Nephron (organoid): ENCODE data around the gene LACRT.
"Not testable (repeated sequence)": the region's sequence is repeated elsewhere in the genome, so short reads cannot be mapped to it uniquely, and the experiment has no call there.

Source experiments
- H3K27ac Mint-ChIP-seq, 3 experiments: 2 replicates each; pipeline ENCODE4 v1.8.0; 2020; ENCODE audit warnings: mixed read lengths in 3 of 3, mild to moderate bottlenecking in 2 of 3, moderate library complexity in 1 of 3
- H3K27me3 Mint-ChIP-seq: 2 replicates; pipeline ENCODE4 v1.8.0; 2021; ENCODE audit warnings: low read depth, mild to moderate bottlenecking, moderate library complexity, mixed read lengths
- H3K36me3 Mint-ChIP-seq: 2 replicates; pipeline ENCODE4 v1.8.0; 2020; ENCODE audit warnings: low read depth, mixed read lengths
- H3K4me1 Mint-ChIP-seq: 2 replicates; pipeline ENCODE4 v1.8.0; 2020; ENCODE audit warnings: mixed read lengths
- H3K4me3 Mint-ChIP-seq, 3 experiments: 2 replicates each; pipeline ENCODE4 v1.8.0; 2020; ENCODE audit warnings: mild to moderate bottlenecking in 3 of 3, mixed read lengths in 3 of 3, moderate library complexity in 2 of 3
- H3K9me3 Mint-ChIP-seq: 2 replicates; pipeline ENCODE4 v1.8.0; 2020; ENCODE audit warnings: mixed read lengths
- TF ChIP-seq, protein P1 (sequence below), 3 experiments: fragments of 200-600 bp; sonication (generic); IDR thresholded peaks; one replicate each; pipeline ENCODE4 v1.5.0; 2021; ENCODE audit warnings: antibody characterized with exemption in 3 of 3; ENCODE audit not compliant: unreplicated experiment in 3 of 3

The LACRT gene

DNA sequence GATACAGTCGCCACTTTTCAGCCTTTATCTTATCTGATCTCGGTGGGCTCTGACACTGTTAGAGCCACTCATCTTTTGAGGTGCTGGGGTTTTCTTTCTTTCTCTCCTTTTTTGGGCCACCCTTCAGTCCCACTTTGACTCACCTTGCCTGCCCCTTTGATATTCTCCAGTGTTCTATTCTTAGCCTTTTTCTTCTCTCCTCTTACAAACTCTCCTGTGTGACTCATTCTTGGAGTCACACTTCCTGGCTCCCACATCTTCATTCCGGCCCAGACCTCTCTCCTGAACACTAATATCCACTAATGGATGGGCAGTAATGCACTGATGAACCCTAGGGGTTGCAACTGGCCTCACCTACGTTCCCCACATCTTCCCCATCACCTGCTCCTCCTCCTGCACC lies 15.7 kb upstream of the LACRT start:
- Mint-ChIP-seq H3K27ac (no peak overlapping the region), H3K27me3 (peaks cover 5% of the 10 kb centered on the region), H3K9me3 (no peaks in the 10 kb centered on the region), H3K36me3 (no peaks in the 10 kb centered on the region), H3K4me3 (no peak overlapping the region), H3K4me1 (no peaks in the 10 kb centered on the region)
- TF ChIP-seq, protein P1, sequence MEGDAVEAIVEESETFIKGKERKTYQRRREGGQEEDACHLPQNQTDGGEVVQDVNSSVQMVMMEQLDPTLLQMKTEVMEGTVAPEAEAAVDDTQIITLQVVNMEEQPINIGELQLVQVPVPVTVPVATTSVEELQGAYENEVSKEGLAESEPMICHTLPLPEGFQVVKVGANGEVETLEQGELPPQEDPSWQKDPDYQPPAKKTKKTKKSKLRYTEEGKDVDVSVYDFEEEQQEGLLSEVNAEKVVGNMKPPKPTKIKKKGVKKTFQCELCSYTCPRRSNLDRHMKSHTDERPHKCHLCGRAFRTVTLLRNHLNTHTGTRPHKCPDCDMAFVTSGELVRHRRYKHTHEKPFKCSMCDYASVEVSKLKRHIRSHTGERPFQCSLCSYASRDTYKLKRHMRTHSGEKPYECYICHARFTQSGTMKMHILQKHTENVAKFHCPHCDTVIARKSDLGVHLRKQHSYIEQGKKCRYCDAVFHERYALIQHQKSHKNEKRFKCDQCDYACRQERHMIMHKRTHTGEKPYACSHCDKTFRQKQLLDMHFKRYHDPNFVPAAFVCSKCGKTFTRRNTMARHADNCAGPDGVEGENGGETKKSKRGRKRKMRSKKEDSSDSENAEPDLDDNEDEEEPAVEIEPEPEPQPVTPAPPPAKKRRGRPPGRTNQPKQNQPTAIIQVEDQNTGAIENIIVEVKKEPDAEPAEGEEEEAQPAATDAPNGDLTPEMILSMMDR (IDR thresholded peaks at IDR 0.05; ENCODE audit: unreplicated experiment in 3 of 3), result no peak

DNA sequence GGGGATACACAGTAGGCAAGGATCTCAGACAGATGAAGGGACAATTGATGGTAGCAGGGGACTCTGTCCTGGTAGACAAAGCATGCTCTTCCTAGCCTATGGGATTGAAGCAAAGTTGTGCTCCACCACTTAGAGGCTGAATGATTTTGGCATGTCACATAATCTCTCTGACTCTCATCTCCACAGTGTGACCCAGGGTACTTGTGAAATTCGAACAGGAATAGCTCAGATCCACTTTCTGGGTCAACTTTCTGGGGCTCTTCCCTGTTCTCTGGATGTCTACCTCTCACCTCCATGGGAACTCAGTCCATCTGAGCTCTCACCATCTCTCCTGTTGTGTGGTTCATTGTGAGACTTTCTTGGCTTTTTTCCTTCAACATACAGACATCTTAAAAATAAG lies 15.1 kb upstream of the LACRT start:
- Mint-ChIP-seq H3K27me3 (peaks cover 10% of the 10 kb centered on the region), H3K4me1 (no peaks in the 10 kb centered on the region), H3K9me3 (no peaks in the 10 kb centered on the region), H3K27ac (no peak overlapping the region), H3K4me3 (no peak overlapping the region), H3K36me3 (no peaks in the 10 kb centered on the region)
- TF ChIP-seq, protein P1 (IDR thresholded peaks at IDR 0.05; ENCODE audit: unreplicated experiment in 3 of 3), result no peak

DNA sequence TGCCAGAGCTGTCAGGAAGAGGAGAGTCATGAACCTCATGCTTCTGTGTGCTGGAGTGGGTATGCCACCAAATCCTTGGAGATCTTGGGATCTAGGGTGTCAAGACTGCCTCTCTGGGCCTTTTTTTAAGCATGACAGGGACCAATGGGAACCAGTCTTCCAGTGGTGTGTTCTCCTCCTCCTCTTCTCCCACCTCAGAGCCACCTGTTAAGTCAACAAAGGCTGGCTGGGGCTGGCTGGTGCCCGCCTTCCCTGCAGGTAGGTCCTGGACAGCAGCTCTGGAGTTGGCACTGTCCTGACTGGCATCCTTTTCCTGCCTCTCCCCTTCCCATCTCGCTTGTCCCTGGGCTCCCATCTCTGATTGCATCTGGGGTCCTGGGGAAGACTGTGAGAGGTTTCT lies 13.6 kb upstream of the LACRT start, which contains the start of gene DCD:
TSS of gene DCD (minus strand) at position 101 of the 400 bp plus-strand sequence. CDS start at position 39, 62 bp downstream.
- H3K27me3 Mint-ChIP-seq, result peaks cover 16% of the 10 kb centered on the region
- TF ChIP-seq, protein P1 (IDR thresholded peaks at IDR 0.05; ENCODE audit: unreplicated experiment in 3 of 3), result no peak
- no peaks in the 10 kb centered on the region for H3K9me3 Mint-ChIP-seq
- no peak within 1 kb of the TSS for H3K4me3 Mint-ChIP-seq
- H3K27ac Mint-ChIP-seq, result no peak within 1 kb of the TSS
- H3K36me3 Mint-ChIP-seq, result no peaks in the 10 kb centered on the region
- no peaks in the 10 kb centered on the region for H3K4me1 Mint-ChIP-seq

GRCh38 chr12:54641554-54641953 lies 6.9 kb upstream of the LACRT start:
- TF ChIP-seq, protein P1 (IDR thresholded peaks at IDR 0.05; ENCODE audit: unreplicated experiment in 3 of 3), result no peak
- H3K9me3 Mint-ChIP-seq, result no peaks in the 10 kb centered on the region
- H3K4me3 Mint-ChIP-seq, result no peak overlapping the region
- H3K27me3 Mint-ChIP-seq, result peaks cover 16% of the 10 kb centered on the region
- no peaks in the 10 kb centered on the region for H3K4me1 Mint-ChIP-seq
- no peaks in the 10 kb centered on the region for H3K36me3 Mint-ChIP-seq
- H3K27ac Mint-ChIP-seq, result no peak overlapping the region

- TF ChIP-seq, protein P1 (IDR thresholded peaks at IDR 0.05; ENCODE audit: unreplicated experiment in 3 of 3), result no peak
- no peaks in the 10 kb centered on the region for H3K9me3 Mint-ChIP-seq
- H3K27ac Mint-ChIP-seq, result no peak overlapping the region
- H3K4me3 Mint-ChIP-seq, result no peak overlapping the region
- no peaks in the 10 kb centered on the region for H3K4me1 Mint-ChIP-seq
- H3K36me3 Mint-ChIP-seq, result no peaks in the 10 kb centered on the region
- H3K27me3 Mint-ChIP-seq, result peaks cover 12% of the 10 kb centered on the region
Measured at GRCh38 chr12:54641089-54641488, 6.4 kb upstream of the LACRT start.

- H3K36me3 Mint-ChIP-seq, H3K9me3 Mint-ChIP-seq, H3K4me1 Mint-ChIP-seq, H3K27ac Mint-ChIP-seq, H3K27me3 Mint-ChIP-seq, H3K4me3 Mint-ChIP-seq: not testable (repeated sequence)
Measured at GRCh38 chr12:54639112-54639511, 4.4 kb upstream of the LACRT start.
